ENCODE data around the gene ATAD3B.
"Not testable (repeated sequence)": the region's sequence is repeated elsewhere in the genome, so short reads cannot be mapped to it uniquely, and the experiment has no call there.

Gene ATAD3B

DNA sequence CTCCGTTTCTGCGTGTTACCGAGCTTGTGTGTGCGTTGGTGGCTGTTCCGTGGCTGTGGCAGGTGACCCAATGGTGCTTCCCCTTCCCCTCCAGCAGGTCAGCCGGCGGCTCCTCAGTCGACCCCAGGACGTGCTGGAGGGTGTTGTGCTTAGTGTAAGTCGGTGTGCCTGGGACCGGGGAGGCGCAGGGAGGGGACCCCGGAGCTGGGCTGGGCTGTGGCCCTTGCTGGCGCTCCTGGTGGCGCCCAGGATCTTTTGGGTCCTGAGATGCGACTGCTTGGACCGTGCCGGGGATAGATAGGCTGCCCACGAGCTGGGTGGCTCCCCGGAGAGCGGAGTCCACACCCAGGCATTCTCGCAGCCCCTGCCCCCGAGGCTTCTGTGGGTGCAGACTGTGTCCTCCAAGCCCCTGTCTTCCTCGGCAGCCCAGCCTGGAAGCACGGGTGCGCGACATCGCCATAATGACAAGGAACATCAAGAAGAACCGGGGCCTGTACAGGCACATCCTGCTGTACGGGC lies 16.1 kb upstream of the ATAD3B start:
- no peak for DNase-seq (ENCODE audit: low read depth)
- H3K4me3 ChIP-seq (replicated peaks; ENCODE audit: low read depth, low read length) = no peak overlapping the region
- TF ChIP-seq, protein P1, sequence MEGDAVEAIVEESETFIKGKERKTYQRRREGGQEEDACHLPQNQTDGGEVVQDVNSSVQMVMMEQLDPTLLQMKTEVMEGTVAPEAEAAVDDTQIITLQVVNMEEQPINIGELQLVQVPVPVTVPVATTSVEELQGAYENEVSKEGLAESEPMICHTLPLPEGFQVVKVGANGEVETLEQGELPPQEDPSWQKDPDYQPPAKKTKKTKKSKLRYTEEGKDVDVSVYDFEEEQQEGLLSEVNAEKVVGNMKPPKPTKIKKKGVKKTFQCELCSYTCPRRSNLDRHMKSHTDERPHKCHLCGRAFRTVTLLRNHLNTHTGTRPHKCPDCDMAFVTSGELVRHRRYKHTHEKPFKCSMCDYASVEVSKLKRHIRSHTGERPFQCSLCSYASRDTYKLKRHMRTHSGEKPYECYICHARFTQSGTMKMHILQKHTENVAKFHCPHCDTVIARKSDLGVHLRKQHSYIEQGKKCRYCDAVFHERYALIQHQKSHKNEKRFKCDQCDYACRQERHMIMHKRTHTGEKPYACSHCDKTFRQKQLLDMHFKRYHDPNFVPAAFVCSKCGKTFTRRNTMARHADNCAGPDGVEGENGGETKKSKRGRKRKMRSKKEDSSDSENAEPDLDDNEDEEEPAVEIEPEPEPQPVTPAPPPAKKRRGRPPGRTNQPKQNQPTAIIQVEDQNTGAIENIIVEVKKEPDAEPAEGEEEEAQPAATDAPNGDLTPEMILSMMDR (IDR thresholded peaks at IDR 0.05; ENCODE audit: low read length, missing control alignments) = no peak

DNA sequence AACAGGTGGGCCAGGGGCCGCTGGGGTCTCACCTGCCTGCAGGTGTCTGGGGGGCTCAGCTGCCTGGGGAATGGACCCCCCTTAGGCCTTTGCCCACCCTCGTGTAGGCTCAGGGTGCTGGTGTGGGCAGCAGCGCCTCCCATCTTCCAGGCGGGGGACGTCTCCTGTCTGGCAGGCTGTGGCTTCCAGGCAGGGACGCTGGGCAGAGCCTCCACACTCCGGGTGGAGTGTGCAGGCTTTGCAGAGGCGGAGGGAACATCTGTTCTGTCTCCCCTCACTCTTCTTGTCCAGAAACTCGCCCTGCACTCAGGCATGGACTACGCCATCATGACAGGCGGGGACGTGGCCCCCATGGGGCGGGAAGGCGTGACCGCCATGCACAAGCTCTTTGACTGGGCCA lies 15.6 kb upstream of the ATAD3B start:
- DNase-seq (ENCODE audit: low read depth); H3K4me3 ChIP-seq (replicated peaks; ENCODE audit: low read depth, low read length): not testable (repeated sequence)

DNA sequence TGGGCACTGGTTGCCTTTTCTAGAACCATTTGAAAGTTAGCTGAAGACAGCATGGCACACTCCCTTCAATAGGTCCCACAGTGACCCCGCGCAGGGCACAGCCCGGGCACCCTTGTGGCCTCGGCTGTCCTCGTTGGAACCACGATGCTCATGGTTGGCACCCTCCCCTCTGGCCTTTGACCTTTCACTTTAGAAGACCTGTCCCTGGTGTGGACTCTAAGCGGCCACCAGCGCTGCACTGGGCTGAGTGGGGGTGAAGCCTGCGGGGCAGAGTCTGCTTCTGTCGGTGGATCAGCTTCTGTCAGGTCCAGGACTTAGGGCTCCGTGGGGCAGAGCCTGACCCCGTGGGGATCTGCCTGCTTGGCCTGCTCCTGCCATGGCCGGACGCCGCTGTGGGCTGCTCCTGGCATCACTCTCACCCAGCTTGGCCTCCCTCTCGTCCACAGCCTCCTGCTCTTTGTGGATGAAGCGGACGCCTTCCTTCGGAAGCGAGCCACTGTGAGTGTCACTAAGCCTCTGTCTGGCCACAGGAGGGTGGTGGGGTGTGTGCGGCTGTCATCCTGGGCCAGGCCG lies 14.8 kb upstream of the ATAD3B start:
- H3K4me3 ChIP-seq (replicated peaks; ENCODE audit: low read depth, low read length); DNase-seq (ENCODE audit: low read depth): not testable (repeated sequence)

DNA sequence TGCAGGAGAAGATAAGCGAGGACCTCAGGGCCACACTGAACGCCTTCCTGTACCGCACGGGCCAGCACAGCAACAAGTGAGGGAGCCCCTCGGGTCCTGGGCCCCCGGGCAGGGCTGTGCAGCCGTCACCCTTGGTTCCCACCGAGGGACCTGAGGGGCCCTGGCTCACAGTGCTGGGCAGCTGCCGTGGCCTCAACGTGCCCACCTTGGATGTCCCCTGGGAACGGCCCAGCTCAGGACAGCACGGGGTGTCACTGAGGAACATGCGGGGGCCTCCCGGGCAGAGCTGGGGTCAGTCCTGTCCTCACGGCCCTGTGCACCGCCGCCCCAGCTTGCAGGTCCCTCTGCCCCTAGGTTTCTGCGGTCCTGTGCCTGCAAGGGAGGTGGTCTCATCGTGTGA lies 12.4 kb upstream of the ATAD3B start:
- not testable (repeated sequence) for DNase-seq (ENCODE audit: low read depth); H3K4me3 ChIP-seq (replicated peaks; ENCODE audit: low read depth, low read length)

DNA sequence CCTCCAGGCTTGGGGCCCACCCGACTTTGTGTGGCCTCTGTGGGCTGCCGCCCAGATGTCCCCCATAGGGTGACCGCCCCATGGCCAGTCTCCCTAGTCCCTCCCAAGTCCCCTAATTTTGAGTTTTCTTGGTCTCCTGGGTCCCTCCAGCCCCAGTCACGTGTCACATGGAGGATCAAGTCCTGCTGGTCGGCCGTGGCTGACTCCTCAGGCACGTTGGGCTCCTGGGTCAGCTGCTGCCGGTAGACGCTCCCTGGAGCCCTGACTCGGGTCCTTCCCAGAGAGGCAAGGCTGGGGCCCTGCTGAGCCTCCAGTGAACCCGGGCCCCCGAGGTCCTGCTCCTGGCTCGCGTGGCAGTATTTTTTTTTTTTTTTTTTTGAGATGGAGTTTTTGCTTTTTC lies 11.9 kb upstream of the ATAD3B start:
- not testable (repeated sequence) for H3K4me3 ChIP-seq (replicated peaks; ENCODE audit: low read depth, low read length); DNase-seq (ENCODE audit: low read depth)

DNA sequence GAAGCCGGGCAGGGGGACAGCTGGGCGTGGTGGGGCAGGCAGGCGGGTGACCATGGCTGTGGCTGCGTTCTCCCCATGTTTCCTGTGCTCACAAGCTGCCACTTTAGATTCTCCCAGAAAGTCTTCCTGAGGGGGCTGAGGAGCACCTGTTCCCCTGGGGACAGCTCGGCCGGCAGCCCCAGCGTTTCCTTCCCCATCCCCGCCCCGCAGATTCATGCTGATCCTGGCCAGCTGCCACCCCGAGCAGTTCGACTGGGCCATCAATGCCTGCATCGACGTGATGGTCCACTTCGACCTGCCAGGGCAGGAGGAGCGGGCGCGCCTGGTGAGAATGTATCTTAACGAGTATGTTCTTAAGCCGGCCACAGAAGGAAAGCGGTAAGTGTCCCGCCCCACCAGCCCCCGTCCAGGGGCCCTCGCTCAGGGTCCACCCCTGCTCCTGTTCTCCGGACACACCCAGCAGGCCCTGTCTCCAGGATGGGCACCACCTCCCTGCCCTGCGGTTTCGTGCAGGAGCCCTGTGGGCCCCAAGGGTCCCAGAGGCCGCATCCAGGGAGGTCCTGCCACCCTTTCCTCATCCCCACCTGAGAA lies 10.9 kb upstream of the ATAD3B start:
- DNase-seq (ENCODE audit: low read depth) = no peak
- TF ChIP-seq, protein P1 (IDR thresholded peaks at IDR 0.05; ENCODE audit: low read length, missing control alignments) = no peak
- no peak overlapping the region for H3K4me3 ChIP-seq (replicated peaks; ENCODE audit: low read depth, low read length)

DNA sequence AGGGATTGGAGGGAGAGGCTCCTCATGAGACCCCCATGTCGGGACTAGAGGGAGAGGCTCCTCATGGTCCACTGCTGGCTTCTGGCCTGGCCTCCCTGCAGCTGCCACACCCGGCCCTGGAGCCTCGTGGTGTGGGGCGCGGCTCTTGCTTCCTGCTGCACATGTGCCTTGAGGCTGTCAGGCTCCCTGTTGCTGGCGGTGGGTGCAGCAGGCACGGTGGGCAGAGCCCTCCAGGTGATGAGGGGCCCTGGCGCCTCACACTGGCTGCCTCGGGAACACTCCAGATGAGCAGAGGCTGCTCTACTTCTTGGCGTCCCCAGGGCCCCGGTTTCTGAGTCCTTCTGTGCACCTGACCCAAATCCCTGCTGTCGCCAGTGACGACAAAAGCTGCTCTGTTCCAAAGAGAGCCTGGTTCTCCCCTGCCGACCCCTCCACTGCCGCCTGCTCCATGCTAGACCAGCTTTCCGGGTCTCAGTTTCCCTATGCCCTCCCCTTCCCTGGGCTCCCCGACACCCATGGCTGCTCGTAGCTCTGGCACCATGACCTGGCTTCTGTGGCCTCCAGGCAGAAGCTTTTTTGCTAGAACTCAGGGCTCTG lies 9.7 kb upstream of the ATAD3B start:
- no peak overlapping the region for H3K4me3 ChIP-seq (replicated peaks; ENCODE audit: low read depth, low read length)
- TF ChIP-seq, protein P1 (IDR thresholded peaks at IDR 0.05; ENCODE audit: low read length, missing control alignments) = no peak
- DNase-seq (ENCODE audit: low read depth) = no peak

DNA sequence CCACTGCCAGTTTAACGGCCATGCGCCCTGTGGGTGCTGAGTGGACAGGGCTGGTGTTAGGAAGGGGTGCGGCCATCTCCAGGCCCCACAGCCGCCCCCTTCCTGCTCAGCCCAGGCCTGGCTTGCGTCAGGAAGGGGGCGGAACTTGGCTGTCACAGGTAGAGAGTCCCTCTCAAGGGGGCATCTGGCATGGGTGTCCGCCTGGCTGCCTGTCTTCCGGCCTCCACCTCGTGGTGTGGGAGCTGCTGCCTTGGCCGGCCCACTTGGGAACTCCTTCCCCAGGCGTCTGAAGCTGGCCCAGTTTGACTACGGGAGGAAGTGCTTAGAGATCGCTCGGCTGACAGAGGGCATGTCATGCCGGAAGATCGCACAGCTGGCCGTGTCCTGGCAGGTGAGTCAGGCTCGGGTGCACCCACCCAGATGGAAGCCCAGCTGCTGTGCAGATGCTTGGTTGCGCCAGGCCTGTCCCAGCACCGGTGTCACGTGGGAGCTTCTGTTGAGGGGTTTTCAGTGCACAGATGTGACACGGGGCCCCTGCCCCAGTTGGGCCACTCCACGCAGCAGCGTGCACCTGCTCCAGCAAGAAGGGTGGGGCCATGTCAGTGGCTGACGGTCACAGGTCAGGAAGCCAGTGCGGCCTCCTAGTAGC lies 9.1 kb upstream of the ATAD3B start:
- TF ChIP-seq, protein P1 (IDR thresholded peaks at IDR 0.05; ENCODE audit: low read length, missing control alignments) = no peak
- DNase-seq (ENCODE audit: low read depth) = peak; percentile 47
- no peak overlapping the region for H3K4me3 ChIP-seq (replicated peaks; ENCODE audit: low read depth, low read length)

DNA sequence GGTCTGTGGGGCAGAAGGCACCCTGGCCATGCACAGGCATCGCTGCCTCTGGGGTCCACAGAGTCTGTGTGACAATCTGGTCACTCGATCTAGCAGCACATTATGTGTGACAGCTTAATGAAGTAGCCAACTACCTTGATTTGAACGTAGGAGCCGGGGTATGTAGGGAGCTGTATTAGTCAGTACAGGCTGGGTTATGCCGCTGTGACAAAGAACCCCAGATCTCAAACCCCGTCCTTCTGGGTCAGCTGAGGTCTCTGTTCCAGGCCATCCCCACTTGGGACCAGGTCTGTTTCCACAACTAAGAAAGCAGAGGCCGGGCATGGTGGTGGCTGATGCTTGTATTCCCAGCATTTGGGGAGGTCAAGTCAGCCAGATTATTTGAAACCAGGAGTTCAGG lies 8.3 kb upstream of the ATAD3B start:
- DNase-seq (ENCODE audit: low read depth) = no peak
- H3K4me3 ChIP-seq (replicated peaks; ENCODE audit: low read depth, low read length) = no peak overlapping the region
- TF ChIP-seq, protein P1 (IDR thresholded peaks at IDR 0.05; ENCODE audit: low read length, missing control alignments) = no peak

DNA sequence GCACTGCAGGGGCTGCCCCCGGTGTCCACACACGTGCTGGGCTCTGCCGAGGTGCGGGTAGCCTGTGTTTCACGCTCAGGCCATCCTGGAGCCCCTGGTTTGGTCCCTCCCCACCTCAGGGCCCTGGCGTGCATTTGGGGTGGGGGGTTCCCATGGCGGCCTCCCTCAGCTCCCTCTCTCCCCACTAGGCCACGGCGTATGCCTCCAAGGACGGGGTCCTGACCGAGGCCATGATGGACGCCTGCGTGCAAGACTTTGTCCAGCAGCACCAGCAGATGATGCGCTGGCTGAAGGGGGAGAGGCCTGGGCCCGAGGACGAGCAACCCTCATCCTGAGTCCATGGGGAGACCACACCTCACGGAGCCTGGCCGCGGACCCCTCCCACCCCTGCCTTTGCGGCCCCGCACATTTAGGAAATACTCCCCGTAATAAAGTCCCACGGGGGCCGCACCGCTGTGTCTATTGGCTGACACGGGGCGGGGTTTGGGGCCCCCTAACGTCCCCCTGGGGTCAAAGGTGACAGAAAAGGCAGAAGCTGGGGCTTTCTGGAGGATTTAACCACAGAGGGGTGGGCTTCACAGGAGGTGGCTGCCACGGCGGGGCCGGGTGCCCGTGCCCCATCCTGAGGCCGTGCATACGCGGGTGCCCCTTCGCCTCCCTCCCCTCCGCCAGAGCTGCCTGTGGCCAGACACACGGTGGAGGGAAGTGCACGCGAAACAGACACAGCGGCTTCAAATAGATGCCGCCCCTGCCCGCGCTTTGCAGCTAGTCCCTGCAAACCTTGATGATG lies 3.2 kb upstream of the ATAD3B start:
- DNase-seq (ENCODE audit: low read depth); H3K4me3 ChIP-seq (replicated peaks; ENCODE audit: low read depth, low read length): not testable (repeated sequence)
